HG02759 (cell line): Measurements from ENCODE around the gene SMIM41.

Source experiments
- ATAC-seq: cut with Tn5 transposase; IDR thresholded peaks from one replicate; pipeline ENCODE4 v1.9.1; 2021; ENCODE audit warnings: mild to moderate bottlenecking, moderate library complexity; ENCODE audit not compliant: unreplicated experiment

The SMIM41 gene

DNA sequence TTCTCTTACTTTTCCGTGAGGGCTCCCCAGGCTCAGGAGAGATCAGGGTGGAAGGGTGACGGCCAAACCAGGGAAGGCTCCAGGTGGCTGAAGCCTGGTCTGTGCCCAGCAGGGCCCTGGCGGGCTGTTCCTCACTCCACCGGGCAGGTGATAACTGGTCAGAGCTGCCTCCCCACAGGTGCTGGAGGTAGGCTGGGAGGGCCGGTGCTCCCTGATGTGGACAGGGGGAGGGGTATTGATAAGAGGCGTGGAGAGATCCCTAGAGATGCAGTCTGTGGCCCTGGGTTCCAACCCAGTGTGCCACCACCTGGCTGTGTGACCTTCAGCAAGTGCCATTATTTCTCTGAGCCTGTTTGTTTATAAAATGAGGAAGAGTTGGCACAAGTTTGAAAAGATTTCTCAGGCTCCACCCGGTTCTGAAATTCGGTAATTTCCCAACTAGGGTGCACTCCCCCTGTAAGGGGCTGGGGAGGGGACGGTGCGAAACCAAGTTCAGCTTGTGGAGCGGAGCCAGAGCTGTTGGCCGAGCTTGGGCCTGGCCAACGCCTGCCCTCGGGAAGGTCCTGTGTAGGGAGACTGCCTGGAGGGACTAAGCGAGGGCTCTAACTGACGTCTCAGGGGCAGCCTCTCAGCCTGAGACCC is 29.3 kb upstream of the SMIM41 start:
- no peak for ATAC-seq

GRCh38 chr12:52050758-52051541 is 28.6 kb upstream of the SMIM41 start, which contains the start of gene NR4A1:
NR4A1 (plus strand) TSS chr12:52051442; CDS start chr12:52054329, 2,887 bp downstream.
- ATAC-seq, result peak; percentile 90

DNA sequence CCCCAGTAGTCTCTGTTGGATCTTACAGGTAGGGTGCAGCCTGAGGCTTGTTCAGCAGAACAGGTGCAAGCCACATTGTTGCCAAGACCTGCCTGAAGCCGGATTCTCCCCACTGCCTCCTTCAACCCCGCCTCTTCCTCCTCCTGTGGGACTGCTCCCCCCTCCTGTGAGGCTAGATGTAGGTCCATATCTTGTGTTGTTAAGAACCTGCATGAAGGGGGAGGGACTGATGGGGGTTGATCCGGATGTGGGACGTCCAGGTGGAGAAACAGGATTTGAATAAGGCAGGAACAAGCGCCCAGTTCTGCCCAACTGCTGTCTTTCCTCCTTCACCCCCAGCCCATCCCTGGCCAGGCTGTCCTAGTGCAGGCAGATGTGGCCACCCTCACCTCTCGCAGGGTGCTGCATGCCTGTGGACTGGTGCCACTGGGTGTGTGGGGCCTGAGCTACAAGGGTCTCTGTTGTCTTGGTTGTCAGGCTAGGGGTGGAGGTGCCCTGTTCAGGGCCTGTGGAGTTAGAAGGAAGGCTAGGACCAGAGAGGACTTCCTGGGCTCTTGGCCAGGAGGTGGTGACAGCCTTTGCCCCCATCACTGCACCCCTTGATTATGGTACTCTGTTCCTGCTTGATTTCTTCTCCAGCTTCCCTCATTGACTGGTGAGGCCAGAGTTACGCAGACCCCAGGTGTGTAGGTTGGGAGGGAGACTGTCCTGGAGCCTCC is 26.9 kb upstream of the SMIM41 start:
- no peak for ATAC-seq

DNA sequence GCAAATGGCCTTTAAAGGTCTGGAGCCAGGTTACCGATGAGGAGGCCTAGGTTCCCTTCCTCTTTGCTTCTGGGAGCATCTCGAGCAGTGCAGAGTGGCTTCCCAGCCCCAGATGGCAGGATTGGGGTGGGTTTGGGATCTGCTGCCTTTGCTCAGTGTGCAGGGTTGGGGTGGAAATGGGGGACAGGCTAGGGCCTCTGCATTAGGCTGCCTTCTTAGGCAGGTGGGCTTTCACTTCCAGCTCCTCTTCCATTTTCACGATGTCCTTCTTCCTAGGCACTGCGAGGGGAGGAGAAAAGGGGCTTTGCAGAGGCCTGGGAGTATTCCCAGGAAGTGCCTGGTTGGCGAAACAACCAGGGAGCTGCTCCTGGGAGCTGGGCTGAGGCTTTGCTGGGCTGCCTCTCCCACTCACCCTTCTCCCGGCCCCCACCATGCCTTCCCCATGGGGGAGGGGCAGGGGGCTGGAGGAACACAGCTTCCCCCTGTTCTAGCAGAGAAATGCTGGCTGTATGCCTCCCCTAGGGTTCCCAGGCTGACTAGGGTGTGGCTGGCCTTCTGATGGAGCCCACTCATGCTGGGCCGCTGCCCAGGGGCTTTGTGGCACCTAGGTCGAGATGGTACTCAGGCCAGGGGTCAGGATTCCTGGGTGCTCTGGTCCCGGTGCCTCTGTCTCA is 25.8 kb upstream of the SMIM41 start:
- ATAC-seq, result no peak

DNA sequence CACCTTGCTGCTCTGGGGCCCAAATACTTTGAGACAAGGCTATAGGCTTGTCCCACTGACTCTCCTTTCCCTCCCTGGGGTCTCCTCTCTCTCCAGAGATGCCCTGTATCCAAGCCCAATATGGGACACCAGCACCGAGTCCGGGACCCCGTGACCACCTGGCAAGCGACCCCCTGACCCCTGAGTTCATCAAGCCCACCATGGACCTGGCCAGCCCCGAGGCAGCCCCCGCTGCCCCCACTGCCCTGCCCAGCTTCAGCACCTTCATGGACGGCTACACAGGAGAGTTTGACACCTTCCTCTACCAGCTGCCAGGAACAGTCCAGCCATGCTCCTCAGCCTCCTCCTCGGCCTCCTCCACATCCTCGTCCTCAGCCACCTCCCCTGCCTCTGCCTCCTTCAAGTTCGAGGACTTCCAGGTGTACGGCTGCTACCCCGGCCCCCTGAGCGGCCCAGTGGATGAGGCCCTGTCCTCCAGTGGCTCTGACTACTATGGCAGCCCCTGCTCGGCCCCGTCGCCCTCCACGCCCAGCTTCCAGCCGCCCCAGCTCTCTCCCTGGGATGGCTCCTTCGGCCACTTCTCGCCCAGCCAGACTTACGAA is 25.2 kb upstream of the SMIM41 start:
- no peak for ATAC-seq

DNA sequence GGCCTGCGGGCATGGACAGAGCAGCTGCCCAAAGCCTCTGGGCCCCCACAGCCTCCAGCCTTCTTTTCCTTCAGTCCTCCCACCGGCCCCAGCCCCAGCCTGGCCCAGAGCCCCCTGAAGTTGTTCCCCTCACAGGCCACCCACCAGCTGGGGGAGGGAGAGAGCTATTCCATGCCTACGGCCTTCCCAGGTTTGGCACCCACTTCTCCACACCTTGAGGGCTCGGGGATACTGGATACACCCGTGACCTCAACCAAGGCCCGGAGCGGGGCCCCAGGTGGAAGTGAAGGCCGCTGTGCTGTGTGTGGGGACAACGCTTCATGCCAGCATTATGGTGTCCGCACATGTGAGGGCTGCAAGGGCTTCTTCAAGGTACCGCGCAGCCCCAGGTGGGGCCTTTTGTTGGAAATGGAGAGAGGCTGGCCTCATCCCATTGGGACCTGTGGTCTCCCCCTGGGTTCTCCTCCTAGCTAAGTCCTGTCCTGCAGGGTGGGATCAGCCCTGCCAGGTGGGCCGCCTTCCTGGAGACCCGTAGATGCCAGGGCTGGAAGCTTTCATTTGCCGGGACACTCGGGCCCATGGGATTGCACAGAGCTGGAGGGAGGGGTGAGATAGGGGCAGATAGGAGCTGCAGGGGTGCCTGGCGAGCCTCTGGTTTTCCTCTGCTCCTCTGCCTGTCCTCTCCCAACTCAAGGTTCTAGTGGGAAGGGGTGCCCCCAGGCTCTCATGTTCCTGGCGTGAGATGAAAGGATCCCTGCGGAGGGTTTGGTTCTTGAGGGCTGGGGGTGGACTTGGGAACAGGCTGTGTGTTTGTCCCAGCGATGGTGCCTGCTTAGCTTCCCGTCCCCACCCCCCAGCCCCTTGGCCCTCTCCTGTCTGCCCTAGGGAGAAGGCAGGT is 24.4 kb upstream of the SMIM41 start:
- no peak for ATAC-seq

- ATAC-seq, result no peak
Measured at GRCh38 chr12:52055731-52056711, 23.5 kb upstream of the SMIM41 start.

GRCh38 chr12:52056801-52057637 is 22.5 kb upstream of the SMIM41 start:
- no peak for ATAC-seq

GRCh38 chr12:52057638-52058576 is 21.6 kb upstream of the SMIM41 start:
- no peak for ATAC-seq

- ATAC-seq, result no peak
Measured at GRCh38 chr12:52058631-52059361, 20.7 kb upstream of the SMIM41 start.

DNA sequence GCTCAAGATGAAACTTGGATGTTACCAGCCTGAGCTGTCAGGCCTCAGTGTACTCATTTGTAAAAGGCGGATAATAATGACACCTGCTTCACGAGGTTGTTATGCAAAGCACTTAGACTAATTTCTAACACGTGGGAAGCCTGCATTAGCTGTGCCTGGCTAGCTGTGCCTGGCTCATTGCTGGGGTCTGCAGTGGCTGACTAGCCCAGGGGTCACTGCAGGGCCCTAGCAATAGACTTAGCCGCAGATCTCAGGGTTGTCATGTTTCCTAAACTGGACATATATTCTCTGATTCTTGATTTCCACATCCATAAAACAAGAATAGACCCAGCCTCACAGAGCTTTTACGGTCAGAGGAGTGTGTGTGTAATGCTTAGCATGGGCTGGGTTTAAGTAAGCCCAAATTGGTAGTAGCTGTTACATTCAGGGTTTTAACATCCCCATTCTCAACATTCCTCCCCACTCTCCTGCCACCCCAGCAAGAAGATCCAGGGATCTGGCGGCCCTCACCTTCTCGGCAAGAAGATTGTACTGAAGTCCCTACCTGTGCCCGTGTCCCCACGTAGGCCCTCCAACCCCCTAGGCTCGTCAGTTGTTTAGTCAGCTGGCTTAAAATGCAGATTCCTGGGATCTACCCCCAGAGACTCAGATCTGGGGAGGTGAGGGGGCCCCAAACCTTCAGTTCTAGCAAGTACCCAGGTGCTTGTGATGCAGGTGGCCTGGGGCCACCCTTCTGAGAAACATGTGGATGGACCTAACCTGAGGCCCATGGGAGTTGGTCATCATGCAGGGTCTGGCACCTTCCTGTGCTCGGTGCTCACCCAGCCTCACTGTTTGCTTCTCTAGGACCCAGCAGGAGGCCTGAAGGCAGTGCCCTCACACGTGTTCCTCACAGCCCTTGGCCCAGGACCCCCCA is 19.7 kb upstream of the SMIM41 start:
- no peak for ATAC-seq

- ATAC-seq, result no peak
Measured at GRCh38 chr12:52060498-52061177, 18.9 kb upstream of the SMIM41 start.

DNA sequence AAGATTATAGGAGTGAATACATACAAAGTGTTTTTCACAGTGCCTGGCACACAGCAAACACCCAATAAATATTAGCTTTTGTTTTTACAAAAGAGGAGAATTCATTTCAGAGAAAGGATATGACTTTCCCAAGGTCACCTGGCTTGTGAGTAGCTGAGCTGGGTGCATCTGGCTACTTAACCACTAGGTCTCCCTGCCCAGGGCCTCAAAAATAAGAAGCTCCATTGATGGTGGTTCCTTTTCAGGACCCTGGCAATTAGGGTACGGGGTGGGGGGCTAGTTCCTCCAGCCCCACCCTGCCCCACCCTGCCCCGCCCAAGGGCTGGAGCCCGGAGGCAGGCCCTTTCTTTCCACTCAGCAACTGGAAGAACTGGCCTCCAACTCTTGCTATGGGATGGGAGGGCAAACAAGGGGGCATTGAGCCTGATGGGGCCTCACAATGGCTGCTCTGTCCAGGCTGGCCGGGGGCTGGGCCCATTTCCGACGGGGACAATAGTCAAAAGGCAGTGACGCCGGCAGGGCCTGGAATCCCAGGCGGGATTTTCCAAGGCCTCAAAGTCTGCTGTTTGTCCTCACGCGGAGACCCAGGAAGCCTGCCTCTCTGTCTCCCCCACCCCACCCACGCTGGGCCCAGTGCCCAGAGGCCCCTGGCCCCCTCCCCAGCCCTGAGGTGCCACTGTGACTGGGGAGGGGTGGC is 17.9 kb upstream of the SMIM41 start:
- no peak for ATAC-seq
